Measurements from ENCODE around the gene ABCA12.
A peak's percentile ranks its signal among the peaks of the same experiment; 100 is the strongest.

Gene ABCA12

DNA sequence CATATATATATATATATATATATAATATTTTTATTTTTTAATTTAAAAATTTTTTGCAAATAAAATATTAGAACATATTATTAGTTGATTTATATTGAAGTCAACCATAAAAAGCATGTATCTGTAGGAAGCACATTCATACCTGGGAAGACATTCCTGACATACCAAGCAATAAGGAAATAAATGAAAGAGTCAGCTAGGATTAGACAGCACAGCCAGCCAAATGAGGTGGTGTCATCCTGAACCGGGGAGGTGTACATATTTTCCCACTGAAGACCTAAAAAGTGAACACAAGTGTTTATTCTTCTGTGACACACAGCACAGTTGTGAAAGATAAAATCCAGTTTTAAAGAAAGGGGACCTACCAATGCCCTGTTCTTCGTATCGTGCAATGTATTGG lies 149.2 kb downstream of the ABCA12 start:
- no peak overlapping the region for H3K27ac ChIP-seq
- TF ChIP-seq ZFX (IDR thresholded peaks at IDR 0.05): no peak
- TF ChIP-seq, protein P1, sequence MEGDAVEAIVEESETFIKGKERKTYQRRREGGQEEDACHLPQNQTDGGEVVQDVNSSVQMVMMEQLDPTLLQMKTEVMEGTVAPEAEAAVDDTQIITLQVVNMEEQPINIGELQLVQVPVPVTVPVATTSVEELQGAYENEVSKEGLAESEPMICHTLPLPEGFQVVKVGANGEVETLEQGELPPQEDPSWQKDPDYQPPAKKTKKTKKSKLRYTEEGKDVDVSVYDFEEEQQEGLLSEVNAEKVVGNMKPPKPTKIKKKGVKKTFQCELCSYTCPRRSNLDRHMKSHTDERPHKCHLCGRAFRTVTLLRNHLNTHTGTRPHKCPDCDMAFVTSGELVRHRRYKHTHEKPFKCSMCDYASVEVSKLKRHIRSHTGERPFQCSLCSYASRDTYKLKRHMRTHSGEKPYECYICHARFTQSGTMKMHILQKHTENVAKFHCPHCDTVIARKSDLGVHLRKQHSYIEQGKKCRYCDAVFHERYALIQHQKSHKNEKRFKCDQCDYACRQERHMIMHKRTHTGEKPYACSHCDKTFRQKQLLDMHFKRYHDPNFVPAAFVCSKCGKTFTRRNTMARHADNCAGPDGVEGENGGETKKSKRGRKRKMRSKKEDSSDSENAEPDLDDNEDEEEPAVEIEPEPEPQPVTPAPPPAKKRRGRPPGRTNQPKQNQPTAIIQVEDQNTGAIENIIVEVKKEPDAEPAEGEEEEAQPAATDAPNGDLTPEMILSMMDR (conservative IDR thresholded peaks at IDR 0.05): no peak

GRCh38 chr2:214987261-214987660 lies 151.2 kb downstream of the ABCA12 start:
- no peak overlapping the region for H3K27ac ChIP-seq
- TF ChIP-seq ZFX (IDR thresholded peaks at IDR 0.05): no peak
- TF ChIP-seq, protein P1 (conservative IDR thresholded peaks at IDR 0.05): no peak

DNA sequence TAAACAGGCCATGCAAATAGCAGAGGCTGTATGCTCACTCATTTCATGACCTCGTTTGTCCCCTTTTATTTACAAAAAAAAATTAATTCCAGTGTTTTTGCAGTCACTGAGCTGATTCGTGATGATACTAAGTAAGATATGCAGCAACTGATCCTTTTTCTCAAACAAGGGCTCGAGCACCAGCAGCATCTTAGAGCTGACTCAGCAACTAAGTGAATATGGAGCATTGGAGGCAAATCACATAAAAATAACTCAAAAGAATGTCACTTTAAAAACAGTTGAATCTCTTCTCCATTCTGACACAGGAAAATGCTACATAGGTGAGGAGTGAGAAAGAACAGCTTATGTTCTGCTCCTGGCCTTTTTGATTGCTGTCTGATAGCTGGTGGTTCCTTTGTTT lies 152.8 kb downstream of the ABCA12 start:
- H3K27ac ChIP-seq: no peak overlapping the region
- no peak for TF ChIP-seq ZFX (IDR thresholded peaks at IDR 0.05)
- TF ChIP-seq, protein P1 (conservative IDR thresholded peaks at IDR 0.05): no peak

DNA sequence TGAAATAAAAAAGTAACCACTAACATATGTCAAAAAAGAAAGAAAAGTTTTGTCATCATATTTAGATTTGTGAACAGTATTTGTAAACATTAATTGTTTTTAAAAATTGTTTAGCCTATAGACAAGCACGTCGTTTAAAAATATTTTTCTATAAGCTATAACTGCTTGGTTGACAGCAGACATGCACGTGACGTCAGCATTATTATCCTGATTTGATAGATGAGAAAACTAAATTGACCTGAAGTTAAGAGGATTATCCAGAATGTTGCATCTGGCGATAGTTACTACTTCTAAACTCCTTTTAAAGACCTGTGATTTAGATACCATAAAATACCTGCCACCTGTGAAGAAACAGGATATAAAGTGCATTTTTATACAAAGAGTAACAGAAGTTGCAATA lies 172.0 kb downstream of the ABCA12 start:
- no peak overlapping the region for H3K27ac ChIP-seq
- TF ChIP-seq ZFX (IDR thresholded peaks at IDR 0.05): no peak
- TF ChIP-seq, protein P1 (conservative IDR thresholded peaks at IDR 0.05): no peak

- TF ChIP-seq ZFX (IDR thresholded peaks at IDR 0.05): no peak
- TF ChIP-seq, protein P1 (conservative IDR thresholded peaks at IDR 0.05): peak; percentile 52
- H3K27ac ChIP-seq: no peak overlapping the region
Measured at GRCh38 chr2:214960677-214961076, 177.7 kb downstream of the ABCA12 start.

GRCh38 chr2:214946949-214947348 lies 191.5 kb downstream of the ABCA12 start:
- H3K27ac ChIP-seq: no peak overlapping the region
- TF ChIP-seq ZFX (IDR thresholded peaks at IDR 0.05): no peak
- TF ChIP-seq, protein P1 (conservative IDR thresholded peaks at IDR 0.05): no peak

DNA sequence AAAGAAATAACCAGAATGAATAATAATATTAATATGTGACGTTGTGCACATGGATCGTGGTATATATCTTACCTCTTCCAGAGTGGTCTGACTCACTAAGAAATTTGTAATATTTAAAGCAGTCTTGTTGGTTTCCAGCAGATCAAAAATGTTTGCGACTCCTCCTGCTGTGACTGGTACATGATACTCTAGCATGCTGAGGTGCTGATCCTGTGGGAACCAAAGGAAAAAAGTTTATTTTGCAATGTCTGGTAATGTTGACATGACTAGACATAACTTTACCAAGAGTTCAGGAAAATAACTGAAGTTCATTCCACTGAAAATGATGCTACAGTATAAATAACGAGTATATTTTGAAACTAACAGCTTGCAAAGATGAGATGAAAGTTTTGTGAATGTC lies 204.4 kb downstream of the ABCA12 start:
- no peak overlapping the region for H3K27ac ChIP-seq
- TF ChIP-seq, protein P1 (conservative IDR thresholded peaks at IDR 0.05): no peak
- TF ChIP-seq ZFX (IDR thresholded peaks at IDR 0.05): no peak

Data from C4-2B (cell line).